Measurements from ENCODE around the gene IDH3A.
A peak's percentile ranks its signal among the peaks of the same experiment; 100 is the strongest.

Gene IDH3A

DNA sequence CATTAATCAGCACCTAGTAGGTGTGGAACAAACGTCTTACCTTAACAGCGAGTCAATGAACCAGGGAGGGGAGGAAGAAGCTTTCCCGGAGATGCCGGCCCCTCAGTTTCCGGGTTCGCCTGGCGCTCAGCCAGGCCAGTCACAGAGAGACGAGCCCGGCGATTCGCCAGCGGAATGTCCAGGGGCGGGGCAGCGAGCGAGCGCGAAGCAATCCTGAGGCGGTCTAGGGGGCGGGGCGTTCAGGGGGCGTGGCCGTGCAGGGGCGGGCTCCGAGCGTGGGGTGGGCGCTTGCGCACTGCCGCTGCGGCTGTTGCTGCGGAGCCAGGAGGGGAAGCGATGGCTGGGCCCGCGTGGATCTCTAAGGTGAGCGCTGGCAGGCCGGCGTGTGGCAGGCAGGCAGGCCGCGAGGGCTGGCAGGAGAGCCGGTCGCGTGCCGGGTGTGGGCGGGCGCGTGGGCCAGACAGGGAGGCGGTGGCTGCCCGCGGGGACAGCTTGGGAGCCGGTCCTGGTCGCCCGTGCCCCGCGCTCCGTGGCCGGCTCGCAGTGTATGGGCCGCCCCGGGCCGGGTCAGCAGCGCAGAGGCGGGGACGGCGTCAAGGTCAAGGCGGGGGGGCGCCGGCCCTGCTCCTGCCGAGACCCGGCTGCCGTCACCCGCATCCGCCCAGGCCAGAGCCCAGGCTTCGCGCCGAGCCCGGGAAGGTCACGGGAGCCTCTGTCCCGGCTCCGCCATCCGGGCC is at the start of gene IDH3A:
TSS of gene IDH3A (plus strand) at position 295 of the 737 bp plus-strand sequence. CDS start at position 337, 42 bp downstream.
- peak; percentile 99 for DNase-seq

DNA sequence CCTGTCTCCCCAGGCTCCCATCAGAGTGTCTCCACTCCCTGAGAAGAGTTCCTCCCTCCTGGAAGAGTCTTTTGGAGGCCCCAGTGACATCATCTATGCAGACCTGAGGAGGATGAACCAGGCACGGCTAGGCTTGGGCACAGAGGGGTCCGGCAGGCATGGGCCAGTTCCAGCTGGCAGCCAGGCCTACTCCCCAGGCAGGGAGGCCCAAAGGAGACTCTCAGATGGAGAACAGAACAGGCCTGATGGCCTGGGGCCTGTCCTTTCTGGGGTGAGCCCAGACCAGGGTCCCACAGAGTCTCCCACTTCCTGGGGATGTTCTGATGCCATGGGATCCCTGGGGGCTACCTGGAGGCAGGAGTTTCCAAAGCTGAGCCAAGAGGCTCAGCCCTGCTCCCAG is 48.3 kb upstream of the IDH3A start:
- no peak for DNase-seq

DNA sequence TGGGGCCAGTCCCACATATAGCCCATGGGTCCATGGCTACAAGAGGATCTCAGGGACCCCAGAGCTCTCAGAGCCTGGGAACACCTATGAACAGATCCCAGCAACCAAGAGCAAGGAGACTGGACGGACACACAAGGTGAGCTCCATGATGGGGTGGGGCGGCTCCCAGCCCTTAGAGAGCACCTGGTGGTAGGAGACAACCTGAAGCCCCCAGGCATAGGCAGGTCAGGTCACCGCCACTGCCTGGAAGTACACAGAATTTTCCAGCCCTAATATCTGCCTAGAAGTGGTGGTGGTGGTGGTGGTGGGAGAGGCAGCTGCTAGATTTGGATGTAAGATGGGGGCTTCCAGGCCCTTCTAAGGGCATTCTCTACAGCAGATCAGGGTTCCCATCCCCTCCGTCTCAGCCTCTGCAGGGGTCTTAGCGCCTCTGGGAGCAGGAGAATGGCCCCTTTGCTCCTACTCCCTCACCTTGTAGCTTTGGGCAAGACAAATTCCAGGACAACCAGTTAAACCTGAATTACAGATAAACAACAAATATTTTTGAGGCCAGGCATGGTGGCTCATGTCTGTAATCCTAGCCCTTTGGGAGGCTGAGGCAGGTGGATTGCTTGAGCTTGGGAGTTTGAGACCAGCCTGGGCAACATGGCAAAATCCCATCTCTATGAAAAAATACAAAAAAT is 47.6 kb upstream of the IDH3A start:
- DNase-seq: no peak

DNA sequence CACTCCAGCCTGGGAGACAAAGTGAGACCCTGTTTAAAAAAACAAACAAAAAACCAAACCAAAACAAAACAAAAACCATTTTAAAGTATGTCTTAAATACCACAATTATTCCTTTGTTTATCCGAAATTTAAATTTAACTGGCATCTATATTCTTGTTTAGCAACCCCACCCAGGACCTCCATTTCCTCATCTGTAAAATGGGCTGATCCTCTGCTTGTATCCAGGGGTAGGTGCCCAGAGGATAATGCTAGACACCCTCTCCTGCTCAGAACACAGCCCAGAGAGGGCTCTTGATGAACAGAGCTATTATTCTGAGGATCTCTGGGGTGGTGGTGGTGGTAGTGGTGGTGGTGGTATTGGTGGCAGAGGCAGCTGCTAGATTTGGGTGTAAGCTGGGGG is 47.0 kb upstream of the IDH3A start:
- DNase-seq: no peak

DNA sequence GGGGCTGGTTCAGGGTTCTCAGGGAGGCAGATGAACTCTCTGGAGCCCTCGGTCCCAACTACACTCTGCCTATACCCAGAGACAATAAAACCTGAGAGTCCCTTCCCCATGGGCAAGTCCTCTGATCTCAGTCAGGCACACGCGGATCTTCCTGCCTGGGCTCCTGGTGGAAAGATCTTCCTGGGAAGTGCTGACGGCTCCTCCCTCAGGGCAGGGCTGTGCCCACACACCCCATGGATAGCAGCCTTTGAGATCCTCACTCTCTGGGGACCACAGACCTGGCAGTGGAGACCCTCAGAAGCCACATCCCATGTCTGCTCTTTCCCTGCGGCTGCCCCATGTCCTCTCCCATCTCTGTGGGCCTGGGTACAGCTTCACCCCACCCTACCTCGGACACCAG is 46.4 kb upstream of the IDH3A start:
- no peak for DNase-seq

DNA sequence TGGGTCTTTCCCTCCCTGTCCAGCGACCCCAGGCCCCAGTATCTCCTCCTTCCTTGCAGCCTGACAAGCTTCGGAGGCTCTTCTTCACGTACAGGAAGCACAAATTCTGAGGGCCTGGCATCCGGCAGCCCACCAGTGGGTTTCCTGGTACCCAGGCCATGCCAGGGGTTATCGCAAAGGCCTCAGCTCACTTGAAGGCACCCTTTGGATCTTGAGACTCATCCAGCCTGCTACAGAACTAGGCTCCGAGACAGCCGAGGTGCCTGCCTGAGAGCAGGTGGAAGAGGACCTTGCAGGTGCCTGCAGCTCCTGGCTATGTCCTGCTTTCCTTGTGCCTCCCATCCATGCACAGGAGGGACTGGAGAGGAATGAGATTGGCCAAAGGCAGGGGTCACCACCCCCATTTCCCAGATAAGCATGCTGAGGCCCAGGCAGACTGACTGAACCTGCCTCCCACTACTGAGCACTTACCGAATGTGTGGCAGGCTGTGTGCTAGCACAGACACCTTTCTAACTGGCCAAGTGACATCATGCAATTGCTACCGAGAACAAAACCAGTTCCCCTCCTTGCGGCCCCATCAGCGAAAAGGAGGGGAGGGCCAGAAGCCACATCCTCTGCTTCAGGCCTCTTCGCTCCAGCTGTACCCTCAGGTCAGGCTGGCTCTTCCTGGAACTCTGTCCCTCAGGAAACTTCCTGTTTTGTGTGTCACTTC is 45.6 kb upstream of the IDH3A start:
- peak; percentile 64 for DNase-seq

DNA sequence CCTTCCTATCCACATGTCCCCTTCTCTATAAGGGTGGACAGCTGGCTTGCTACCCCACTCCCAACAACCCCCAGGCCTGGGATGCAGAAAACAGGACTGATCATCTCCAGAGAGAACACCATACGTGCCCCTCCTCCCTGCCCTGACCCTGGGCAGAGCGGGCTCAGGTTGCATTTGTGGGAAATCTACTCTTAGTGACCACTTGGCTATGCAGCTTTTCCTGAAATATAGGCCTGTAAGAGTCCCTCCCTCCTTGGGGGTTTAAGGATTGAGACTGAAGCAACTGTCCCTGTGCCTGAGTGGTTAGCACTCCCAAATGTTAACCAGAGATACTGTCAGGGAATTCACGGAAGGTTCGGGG is 45.1 kb upstream of the IDH3A start:
- DNase-seq: no peak

DNA sequence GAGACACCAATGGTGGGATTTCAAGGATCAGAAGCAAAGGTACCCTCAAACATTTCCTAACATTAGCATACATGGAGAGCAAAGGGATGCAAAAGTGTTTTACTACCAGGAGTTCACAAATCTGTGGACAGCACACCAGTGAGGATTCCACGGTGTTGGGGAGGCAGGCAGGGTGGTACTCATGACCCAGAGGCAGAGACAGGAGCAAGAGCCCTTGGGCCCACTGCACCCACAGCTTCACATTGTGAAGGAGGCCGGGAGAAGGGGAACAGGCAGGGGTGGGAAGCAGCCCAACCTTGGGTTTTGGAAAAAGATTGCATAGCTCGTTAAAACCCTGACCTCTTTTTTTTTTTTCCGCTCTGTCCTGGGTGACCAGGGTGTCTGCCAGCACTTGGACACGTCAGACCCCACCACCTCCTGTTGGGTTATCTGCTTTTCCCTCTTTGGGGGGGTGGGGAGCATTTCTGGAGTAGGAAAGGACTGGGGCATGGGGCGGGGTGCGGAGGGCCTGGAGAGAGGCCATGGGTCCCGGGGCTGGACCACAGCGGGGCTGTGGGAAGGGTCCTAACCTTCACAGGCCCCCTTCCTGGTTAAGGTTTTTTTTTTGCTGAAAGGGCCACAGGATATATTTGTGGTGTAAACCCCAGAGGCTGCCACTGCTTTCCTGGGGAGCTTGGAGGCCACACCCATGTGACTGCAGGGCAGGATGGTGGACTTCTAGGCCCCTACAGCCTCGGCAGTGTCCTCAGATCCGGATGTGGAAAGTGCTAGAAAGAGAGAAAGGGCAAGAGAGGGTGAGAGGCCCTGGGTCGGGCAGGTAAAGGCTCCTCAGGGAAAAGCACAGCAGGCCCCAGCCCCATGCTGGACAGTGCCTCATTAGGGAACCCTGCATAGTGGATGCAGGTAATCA is 44.3 kb upstream of the IDH3A start:
- no peak for DNase-seq

DNA sequence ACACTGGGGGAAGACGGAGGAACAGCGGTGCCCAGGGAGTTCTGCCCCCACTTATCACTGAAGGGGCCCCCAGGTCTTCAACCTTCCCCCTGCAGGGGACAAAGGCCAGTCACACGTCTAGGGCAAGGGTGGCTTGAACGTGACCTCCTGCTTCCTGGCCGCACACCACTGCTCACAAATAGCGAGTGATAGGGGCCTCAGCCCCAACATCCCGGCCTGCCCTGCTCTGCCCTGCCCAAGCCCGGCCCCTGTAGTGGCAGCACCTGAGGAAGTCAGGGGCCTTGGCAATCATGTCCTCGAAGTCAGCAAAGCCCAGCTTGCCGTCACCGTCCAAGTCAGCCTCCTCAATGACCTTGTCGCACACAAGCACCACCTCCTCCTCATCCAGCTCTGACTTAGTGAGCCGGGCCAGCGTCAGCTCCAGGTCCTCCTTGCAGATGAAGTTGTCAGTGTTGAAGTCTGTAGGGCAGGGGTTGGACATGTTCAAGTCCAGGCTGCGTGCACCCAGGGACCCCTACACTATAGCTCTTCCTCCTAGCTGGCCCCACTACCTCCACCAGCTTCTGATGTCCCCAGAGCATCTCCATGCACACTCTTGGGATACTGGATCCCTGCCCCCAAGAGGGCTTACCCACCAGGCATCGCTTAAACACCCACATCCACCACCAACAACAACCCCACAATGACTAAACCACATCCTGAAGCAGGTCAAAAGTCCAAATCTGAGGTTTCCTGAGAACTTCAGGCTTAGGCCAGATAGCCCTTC is 43.5 kb upstream of the IDH3A start:
- no peak for DNase-seq

DNA sequence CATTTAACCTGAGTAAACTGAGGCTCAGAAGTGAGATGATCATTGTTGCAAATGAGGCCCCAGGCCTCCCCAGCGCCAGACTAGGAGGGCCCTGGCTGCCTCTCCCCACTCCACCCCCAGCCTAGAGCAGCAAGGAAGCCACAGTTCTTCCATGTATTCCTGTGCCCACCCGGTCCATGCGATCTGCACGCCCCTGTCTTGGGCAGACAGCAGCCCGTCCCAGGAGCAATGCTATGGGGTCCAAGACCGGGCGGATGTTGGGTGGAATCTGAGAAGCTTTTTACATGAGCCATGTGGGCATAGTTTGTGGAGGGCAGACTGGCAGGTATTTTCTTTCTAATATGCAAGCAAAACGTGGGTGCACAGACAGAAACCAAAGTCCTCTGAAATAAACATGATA is 41.7 kb upstream of the IDH3A start:
- DNase-seq: no peak

DNA sequence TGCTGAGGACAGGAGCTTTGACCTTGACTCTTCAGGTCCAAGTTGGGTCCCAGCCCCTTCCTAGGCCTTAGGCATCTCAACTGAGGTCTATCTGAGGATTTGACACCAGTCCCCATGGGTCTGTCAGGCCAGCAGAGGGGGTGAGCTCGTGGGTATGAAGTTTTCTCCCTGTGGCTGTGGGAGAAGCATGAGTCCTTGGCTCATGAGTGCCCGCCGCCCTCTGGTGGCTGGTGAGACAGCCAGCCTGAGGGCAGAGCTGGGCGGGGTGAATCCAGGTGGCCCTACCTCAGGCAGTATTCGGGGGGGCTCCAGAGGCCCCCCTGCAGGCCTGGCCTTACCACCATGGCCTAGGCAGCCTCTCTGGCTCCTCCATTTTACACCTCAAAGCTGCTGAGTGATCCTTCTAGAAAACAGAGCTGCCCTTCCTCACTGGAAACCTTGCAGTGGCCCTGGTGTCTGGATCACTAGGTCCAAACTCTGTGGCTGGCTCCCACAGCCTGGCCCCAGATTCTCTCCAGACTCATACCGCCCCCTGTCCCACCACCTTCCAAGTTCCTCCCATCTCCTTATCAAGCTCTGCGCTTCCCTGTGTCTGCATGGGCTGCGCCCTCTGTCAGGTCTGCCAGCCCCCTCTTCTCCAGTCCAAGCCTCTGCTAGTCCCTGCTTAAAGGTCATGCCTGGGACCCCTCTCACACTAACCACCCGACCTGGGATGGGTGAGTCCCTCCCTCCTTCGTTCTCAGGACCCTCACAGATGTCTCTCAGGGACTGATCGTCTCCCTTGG is 40.7 kb upstream of the IDH3A start:
- peak; percentile 87 for DNase-seq

DNA sequence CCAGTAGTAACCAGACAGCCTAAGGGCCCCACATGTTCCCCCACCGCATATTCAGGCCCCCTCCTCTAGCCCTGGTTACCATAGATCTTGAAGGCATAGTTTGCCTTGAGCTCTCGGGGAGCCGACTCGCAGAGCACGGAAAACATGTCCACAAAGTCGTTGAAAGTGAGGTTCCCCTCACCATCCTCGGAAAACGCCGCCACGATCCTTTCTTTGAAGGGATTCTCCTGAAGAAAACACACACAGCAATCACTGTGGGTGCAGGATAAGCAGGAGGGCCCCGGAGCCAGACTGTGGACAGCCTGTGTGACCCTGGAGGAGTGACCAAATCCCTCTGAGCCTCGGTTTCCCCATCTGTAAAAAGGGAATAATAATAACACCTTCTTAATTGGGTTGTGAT is 40.0 kb upstream of the IDH3A start:
- DNase-seq: no peak

DNA sequence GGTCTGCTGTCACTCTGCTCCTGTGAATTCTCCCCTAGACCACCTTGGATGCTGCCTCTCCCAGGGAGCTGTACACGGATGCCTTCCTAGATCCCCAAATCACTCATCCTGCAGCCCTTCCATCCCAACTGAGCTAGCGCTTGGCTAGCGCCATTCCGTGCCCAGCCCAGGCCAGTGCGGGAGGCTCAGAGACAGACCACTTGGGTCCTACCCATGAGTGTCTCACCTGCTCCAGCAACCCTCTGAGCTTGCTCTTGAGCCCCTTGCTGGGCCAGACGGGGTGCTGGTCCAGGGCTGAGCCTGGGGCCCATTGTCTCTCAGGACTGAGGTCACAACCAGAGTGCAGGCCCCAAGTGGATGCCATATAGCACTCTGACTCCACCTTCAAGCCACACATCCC is 39.1 kb upstream of the IDH3A start:
- no peak for DNase-seq

DNA sequence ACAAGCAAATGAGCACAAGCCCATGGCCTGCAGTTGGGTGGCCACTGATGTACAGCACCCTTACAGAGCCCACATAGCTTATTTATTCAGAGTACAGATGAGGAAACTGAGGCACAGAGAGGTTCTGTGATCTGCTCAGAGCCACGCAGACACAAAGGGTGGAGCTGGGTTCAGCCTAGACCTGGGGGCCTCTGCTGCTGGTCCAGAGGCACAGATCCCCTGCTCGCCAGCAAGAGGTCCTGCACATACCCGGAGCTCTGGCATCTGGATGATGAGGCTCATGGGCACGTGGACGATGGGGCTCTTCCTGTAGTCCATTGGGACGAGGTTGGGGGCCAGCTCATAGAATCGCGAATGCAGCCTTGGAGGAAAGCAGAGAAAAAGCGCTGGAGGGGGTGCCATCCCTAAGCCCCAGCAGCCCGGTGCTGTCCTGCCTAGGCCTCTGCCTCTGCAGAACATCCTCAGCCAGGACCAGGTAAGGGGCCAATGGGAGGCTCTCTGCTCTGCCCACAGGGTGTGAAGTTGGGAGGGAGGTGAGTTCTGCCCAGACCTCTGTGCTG is 38.2 kb upstream of the IDH3A start:
- no peak for DNase-seq

DNA sequence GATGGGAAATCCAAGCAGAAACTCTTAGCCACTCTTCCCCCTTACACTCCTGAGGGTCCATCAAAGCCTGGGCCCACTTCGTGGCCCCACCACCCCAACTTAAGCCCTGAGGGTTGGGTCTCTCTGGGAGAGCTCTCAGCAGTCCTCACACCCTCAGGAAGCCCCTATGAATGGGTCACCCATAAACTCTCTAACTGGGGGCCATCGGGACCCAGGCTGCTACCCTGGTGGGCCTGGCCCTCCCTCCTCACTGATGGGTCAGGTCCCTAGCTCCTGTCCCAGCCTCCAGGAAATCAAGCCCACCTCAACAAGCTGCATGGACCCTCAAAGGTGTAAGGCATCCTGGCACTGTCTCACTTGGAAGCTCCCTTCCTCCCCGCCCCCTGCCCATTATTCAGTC is 37.4 kb upstream of the IDH3A start:
- no peak for DNase-seq

DNA sequence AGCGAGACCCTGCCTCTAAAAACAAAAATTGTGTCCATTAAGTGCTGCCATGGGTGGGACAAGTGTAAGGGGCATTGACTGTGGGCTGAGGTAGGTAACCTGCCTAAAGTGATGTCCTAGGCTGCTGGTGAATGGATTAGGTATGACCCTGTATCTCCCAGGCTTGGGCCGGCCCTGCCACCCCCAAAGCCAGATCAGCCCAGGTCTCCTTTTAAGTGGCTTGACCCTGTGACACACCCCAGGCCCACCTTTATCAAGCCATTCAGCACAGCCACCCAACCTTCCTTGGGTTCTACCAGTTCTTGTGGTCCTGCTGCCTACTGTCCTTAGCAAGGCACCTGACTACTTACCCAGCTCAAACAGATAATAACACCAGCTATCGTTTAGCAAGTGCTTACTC is 36.6 kb upstream of the IDH3A start:
- no peak for DNase-seq

DNA sequence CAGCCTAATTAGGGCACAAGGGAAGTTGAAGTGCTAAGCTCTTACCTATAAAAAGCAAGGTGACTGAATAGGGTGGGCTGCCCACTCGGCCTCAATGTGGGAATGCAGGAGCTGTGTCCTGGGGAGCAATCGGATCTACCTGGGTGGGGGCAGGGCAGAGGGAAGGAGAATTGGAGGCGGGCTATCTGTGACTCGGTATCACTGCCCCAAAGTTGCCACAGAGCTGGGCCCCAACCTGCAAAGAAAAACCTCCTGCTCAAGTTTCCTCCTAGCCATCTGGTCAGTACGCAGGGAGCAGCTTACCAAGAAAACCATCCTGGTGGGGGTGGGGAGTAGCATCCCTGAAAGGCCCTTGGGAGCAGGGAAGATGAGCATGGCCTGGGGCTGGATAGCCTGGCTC is 28.6 kb upstream of the IDH3A start:
- no peak for DNase-seq

DNA sequence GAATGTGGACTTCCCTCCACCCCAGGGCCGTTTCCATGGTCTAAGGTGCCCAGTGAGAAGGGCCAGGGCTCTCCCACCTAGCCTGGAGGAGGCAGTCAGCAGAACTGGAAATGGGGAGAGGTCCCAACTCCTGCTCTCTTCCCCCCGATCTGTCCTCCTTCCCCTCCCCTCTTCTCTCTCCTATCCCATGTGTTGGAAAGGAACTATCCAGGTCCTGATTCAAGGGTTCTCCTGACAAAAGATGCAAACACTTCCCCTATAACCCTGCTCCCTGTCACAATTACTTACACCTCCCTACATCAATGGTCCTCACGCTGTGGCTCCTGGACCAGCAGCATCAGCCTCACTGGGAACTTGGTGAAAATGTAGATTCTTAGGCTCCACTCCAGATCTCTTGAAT is 23.9 kb upstream of the IDH3A start:
- DNase-seq: no peak

DNA sequence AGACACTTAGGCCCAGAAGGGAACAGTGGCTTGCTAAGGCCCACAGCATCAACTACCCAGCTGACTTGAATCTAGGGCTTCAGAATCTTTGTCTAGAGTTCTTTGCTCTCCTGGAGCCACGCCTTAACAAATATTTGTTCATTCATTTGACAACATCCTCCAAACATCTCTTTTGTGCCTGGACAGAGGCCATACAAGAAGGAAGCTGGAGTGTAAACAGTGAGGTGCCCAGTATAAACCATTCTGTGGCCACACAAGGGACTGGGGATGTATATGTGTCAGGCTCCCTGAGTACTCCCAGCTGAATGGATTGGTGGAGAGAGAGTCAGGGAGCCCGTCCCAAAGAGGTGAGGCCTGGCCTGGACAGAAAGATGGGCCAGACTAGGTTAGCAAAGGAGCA is 21.3 kb upstream of the IDH3A start:
- DNase-seq: no peak

DNA sequence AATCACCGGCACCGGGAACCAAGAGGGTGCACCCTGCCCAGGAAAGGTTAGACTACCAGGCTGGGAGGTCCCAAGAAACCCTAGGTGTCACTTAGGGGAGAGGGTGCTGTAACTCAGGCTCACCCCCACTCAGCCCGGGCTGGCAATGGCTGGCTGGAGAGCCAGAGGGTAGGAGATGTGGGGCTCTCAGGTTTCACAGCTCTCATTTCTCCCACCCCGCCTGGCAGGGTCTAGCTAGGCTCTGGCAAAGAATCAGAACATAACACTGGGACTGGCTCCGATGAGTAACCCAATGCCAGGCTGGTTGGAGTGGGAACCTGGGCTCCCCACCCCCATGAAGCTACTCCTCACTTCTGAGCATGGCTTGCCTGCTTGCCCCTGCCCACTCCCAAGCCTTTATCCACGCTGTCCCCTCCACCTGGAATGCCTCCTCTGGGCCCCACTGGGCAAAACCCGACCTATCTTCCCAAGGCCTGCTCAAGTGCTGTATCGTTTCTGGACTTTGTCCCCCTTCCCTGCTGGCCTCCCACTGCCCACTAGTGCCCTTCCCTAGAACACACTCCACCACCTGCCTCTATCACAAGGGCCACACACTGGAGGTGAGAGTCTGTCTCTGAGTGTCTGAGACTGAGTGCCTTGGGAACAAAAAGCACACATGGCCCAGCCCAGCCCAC is 19.9 kb upstream of the IDH3A start:
- no peak for DNase-seq
